Skeletal muscle satellite cell (primary cell): ENCODE data around the gene COX20. TPM values are rescaled to one million over a fixed set of nuclear protein-coding genes. Genes with fewer than 3 reads are reported as not detected.
"Not testable (repeated sequence)": the region's sequence is repeated elsewhere in the genome, so short reads cannot be mapped to it uniquely, and the experiment has no call there.

ENCODE experiments used
- H3K27me3 ChIP-seq: 2 replicates; pipeline ENCODE4 v1.7.0; 2013; ENCODE audit warnings: low read length; ENCODE audit not compliant: control insufficient read depth, insufficient read depth
- H3K36me3 ChIP-seq: 2 replicates; pipeline ENCODE4 v1.7.0; 2013; ENCODE audit warnings: mild to moderate bottlenecking, control low read depth, low read length; ENCODE audit not compliant: insufficient read depth
- H3K4me1 ChIP-seq: 2 replicates; pipeline ENCODE4 v1.7.0; 2013; ENCODE audit warnings: low read length; ENCODE audit not compliant: control insufficient read depth, insufficient read depth
- H3K4me2 ChIP-seq: 2 replicates; pipeline ENCODE4 v1.7.0; 2013; ENCODE audit warnings: mild to moderate bottlenecking, low read length
- H3K4me3 ChIP-seq: 2 replicates; pipeline ENCODE4 v1.7.0; 2013; ENCODE audit warnings: low read length
- H3K9ac ChIP-seq: 2 replicates; pipeline ENCODE4 v1.7.0; 2013; ENCODE audit warnings: mild to moderate bottlenecking, low read depth, low read length, moderate library complexity
- H3K9me3 ChIP-seq: replicated peaks from 2 replicates; pipeline ENCODE4 v1.7.0; 2013; ENCODE audit warnings: mild to moderate bottlenecking, control low read depth, low read length
- total RNA-seq: library from RNA; depleted of rRNA; stranded (reverse); fragments of >200 nt; gene quantifications from 2 replicates; pipeline ENCODE4 v1.2.3, GENCODE V29; 2012; rRNA removed

The COX20 gene, protein sequence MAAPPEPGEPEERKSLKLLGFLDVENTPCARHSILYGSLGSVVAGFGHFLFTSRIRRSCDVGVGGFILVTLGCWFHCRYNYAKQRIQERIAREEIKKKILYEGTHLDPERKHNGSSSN
- 31.4 and 41.9 TPM in 2 replicates for total RNA-seq

DNA sequence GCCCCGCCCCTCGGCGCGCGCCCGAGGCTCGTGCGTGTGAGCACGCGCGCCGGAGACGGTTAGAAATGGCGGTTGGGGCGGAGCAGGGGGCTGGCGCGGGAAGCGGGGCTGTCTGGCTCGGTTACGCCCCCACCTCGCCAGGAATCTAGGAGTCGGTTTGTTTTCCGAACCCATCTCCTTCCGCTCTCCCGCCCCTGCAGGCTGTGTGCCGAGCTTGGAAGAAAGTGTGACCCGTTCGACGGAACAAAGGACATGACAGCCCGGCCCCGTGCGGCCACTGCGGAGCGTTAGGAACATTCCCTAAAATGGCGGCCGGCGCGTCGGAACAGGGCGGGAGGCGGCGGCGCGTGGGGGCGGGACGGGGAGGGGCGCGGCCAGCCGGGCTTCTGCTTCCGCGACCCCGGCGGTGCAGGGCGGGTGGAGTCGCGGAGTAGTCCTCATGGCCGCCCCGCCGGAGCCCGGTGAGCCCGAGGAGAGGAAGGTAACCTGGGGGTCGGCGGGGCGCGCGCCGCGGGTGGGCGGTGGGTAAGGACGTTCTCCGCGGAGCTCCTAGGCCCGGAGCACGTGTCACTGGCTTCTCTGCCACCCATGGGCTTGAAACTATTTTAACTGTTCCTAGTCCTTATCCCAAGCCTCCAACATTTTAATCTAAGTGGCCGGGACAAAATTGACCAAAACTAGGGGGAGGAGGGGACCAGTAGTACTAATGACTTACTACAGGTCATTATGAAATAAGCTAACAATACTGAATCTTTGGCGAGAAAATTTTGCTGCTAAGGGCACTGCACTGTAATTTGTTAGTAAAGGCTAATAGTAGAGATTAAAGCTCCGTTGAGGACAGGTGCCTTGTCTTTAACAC is at the start of gene COX20:
Gene COX20 (plus strand): TSS at position 383 of the 859 bp plus-strand sequence. CDS start 57 bp downstream, at position 440.
- Histone ChIP-seq H3K4me1 (peaks cover 38% of the 10 kb centered on the region), H3K36me3 (peaks cover 24% of the 10 kb centered on the region), H3K9me3 (no peaks in the 10 kb centered on the region), H3K4me3 (peak within 1 kb of the TSS; percentile 91), H3K27me3 (no peaks in the 10 kb centered on the region), H3K4me2 (peak within 1 kb of the TSS; percentile 87), H3K9ac (peak within 1 kb of the TSS; percentile 97)

DNA sequence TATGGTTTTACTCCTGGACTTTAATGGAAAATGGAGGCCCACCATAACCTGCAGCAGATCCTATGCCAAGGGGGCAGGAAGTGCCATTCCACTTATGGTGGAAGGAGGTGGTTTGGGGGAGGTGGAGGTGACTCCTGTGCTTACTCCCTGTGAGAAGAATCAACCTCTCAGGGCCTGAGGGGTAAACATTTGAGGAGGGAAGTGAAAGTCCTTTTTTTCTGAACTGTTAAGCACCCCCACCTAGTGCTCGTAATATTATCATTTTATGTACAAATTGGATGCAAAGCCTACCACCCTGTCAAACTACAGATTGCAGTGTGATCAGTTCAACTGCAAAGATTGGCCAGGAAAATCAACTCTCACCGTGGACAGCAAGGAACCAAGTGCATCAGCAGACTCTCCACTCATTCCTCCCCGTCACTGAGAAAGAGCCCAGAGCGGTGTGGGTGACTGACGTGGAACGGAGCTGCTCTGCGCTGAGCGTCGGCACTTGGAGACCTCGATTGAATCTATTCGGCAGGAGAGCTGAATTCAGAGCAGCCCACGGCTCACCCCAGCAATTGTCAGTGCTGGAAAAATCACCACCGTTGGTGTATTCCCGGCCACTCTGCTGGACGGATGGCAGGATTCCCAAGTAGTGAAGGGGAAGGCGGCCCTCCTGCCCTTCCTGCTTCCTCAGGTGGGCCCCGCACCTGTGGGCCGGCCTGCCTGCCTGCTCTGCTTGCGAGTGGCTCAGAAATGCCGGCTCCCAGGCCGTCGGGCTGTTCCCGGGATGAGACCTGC is 46.8 kb upstream of the COX20 start:
- Histone ChIP-seq H3K4me2 (no peak overlapping the region), H3K36me3 (no peaks in the 10 kb centered on the region), H3K4me1 (peaks cover 3% of the 10 kb centered on the region), H3K9ac (no peak overlapping the region), H3K4me3 (no peak overlapping the region), H3K9me3 (no peaks in the 10 kb centered on the region), H3K27me3 (no peaks in the 10 kb centered on the region)

DNA sequence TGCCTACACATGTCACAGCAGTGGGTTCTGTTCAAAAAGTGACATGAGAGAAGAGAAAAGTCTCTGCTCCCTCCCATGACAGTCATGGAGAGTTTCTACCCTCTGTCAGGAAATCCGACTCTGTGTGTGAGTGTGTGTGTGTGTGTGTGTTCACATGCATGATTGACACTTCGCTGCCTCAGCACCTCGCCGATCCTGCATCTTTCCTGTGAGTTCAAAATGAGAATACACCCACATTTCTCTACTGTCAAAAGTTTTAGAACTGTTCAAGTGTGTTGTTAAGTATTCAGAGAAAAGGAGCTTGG is 46.2 kb upstream of the COX20 start:
- Histone ChIP-seq H3K36me3 (no peaks in the 10 kb centered on the region), H3K4me2 (no peak overlapping the region), H3K4me1 (peaks cover 3% of the 10 kb centered on the region), H3K9me3 (no peaks in the 10 kb centered on the region), H3K27me3 (no peaks in the 10 kb centered on the region), H3K4me3 (no peak overlapping the region), H3K9ac (no peak overlapping the region)

DNA sequence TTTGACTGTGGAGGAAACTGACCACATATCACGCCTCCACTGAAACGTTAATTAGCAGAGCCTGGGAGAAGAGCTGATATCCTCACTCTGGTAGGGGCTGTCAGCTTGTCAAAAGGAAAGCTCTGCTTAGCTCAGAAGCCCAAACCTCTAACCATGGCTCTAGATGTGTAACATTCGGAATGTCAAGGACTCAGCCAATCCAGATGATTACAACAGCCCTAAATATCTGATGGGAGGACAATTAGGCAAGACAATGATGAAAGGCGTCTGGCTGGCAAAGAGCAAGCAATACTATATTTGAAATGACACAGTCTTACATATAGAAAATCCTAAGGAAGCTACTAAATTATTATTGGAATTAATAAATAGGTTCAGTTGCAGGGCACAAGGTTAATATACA is 45.7 kb upstream of the COX20 start:
- Histone ChIP-seq H3K4me1 (peaks cover 3% of the 10 kb centered on the region), H3K36me3 (no peaks in the 10 kb centered on the region), H3K27me3 (no peaks in the 10 kb centered on the region), H3K4me3 (no peak overlapping the region), H3K9me3 (no peaks in the 10 kb centered on the region), H3K4me2 (no peak overlapping the region), H3K9ac (no peak overlapping the region)

DNA sequence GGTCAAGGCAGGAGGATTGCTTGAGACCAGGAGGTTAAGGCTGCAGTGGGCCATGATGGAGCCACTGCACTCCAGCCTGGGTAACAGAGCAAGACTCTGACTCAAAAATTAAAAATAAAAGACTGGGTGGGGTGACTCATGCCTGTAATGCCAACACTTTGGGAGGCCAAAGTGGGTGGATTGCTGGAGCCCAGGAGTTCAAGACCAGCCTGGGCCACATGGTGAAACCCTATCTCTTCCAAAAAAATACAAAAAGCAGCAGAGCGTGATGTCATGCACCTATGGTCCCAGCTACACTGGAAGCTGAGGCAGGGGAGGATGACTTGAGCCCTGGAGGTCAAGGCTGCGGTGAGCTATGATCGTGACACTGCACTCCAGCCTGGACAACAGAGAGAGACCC is 44.4 kb upstream of the COX20 start:
- Histone ChIP-seq H3K27me3 (no peaks in the 10 kb centered on the region), H3K4me1 (peaks cover 3% of the 10 kb centered on the region), H3K9ac (no peak overlapping the region), H3K36me3 (no peaks in the 10 kb centered on the region), H3K4me3 (no peak overlapping the region), H3K9me3 (no peaks in the 10 kb centered on the region), H3K4me2 (no peak overlapping the region)

DNA sequence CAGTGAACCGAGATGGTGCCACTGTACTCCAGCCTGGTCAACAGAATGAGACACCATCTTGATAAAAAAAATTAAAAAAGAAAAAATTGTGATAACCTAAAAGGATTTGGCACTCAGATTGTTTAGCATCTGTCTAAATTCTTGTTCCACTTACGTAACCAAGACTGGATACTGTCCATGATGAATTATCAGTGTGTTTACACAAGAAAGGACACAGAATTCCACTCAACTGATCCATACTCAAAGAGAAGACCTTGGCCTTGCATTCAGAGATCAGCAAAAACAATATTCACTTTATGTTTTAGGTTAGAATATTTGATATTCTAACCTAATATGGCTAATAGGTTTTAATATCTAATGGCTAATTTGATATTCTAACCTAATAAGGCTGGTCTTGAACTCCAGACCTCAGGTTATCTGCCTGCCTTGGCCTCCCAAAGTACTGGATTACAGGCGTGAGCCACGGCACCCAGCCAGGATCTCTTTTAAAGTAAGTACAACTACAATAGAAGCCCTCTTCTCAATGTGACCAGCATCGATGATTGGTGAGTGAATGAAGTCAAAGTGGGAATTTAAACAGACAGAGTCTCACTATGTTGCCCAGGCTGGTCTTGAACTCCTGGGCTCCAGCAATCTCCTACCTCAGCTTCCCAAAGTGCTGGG is 43.1 kb upstream of the COX20 start:
- H3K36me3 ChIP-seq = no peaks in the 10 kb centered on the region
- no peaks in the 10 kb centered on the region for H3K27me3 ChIP-seq
- no peaks in the 10 kb centered on the region for H3K9me3 ChIP-seq
- H3K9ac ChIP-seq = no peak overlapping the region
- peaks cover 3% of the 10 kb centered on the region for H3K4me1 ChIP-seq
- peak overlapping the region; percentile 2 for H3K4me2 ChIP-seq
- H3K4me3 ChIP-seq = no peak overlapping the region

DNA sequence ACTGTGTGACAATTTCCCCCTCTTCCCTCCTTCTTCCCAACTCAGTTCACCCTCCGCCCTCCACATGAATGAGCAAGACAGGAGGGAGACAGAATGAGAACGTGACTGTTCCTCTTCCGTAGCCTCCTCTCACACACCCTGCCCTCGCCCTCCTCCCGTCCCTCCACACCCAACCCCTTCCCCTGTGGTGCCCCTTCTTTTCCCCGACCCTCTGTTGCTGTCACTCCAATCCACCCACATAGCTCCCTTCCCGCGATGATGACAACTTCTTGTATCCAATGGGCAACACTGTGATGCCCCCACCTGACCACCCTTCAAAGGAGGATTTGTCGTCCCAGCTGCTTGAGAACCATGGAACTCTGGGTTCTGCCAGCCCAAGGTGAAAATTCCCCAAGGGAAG is 41.4 kb upstream of the COX20 start:
- Histone ChIP-seq H3K4me3 (no peak overlapping the region), H3K4me2 (no peak overlapping the region), H3K27me3 (no peaks in the 10 kb centered on the region), H3K9ac (no peak overlapping the region), H3K36me3 (no peaks in the 10 kb centered on the region), H3K4me1 (peaks cover 3% of the 10 kb centered on the region), H3K9me3 (no peaks in the 10 kb centered on the region)

DNA sequence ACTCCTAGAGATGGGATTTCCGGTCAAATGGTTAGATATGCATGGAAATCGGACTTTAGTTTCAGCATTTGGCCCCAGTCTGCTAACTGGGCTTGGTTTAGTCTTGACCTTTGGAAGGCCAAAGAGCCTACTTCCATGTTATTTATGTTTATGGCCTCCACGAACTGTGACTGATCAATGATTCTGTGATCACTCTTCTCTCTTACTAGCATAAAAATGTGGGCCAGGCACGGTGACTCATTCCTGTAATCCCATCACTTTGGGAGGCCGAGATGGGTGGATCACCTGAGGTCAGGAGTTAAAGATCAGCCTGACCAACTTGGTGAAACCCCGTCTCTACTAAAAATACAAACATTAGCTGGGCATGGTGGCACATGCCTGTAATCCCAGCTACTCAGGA is 40.9 kb upstream of the COX20 start:
- H3K27me3 ChIP-seq, H3K4me2 ChIP-seq, H3K9me3 ChIP-seq, H3K4me3 ChIP-seq, H3K9ac ChIP-seq, H3K36me3 ChIP-seq, H3K4me1 ChIP-seq: not testable (repeated sequence)

DNA sequence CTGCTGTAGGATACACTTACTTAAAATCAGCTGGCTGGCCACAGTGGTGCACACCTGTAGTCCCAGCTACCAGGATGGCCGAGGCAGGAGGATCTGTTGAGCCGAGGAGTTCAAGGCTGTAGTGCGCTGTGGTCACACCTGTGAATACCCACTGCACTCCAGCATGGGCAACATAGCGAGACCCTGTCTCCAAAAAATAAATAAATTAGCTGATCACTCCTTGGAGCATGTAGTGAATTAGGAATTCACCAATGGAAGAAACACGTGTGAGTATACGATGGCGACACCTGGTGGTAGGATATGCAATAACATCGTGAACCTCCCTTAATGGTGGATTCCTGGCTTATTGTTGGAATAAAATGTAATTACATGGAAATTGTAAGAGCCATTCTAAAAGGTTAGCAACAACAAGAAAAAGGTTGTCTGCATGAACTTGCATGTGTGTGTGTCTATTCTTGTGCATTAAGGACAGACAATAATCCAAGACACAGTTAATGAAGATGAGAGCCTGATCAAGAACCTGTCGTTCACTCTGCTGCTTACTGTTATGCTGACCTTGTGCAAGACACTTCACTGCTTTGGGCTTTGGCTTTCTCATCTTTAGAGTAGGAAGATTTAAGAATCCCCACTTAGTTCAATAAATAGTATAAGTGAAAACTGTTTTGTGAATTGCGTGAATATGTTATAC is 38.6 kb upstream of the COX20 start:
- H3K9me3 ChIP-seq = no peaks in the 10 kb centered on the region
- no peaks in the 10 kb centered on the region for H3K27me3 ChIP-seq
- H3K4me2 ChIP-seq = no peak overlapping the region
- H3K36me3 ChIP-seq = no peaks in the 10 kb centered on the region
- peaks cover 3% of the 10 kb centered on the region for H3K4me1 ChIP-seq
- H3K9ac ChIP-seq = no peak overlapping the region
- no peak overlapping the region for H3K4me3 ChIP-seq

DNA sequence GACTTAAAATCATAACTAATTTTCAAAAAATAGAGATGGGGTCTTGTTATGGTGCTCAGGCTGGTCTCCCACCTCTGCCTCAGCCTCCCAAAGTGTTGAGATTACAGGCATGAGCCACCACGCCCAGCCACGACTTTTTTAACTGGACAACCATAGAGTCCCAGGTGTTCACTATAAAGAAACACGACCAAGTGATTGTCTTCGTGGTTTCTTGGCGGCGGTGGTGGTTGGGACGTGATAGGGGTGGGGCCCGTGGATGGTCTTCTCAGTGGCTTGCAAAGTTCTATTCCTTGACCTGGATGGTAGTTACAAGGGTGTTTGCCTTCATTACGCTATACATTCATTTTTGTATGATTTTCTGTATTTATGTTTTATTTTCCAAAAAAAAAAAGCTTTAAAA is 34.6 kb upstream of the COX20 start:
- Histone ChIP-seq H3K36me3 (no peaks in the 10 kb centered on the region), H3K9ac (no peak overlapping the region), H3K4me1 (no peaks in the 10 kb centered on the region)

DNA sequence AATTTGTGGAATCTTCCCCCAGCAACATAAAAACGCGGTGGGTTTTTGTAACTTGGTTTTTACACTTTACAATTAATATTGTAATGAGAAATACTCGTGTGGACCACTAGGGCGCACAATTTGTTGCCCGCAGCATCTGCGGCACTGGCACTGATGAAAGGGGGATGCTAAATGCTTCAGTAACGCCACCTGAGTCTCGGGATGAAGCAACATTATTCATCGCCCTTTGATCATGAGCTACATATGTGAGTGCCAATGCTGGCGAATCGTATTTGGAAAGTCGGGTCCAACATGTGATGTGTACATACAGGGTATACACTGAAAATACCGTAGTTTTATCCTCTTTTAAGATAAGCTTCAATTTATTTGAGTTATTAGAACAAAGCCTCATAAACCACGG is 34.2 kb upstream of the COX20 start:
- H3K4me3 ChIP-seq = no peak overlapping the region
- H3K9me3 ChIP-seq = no peaks in the 10 kb centered on the region
- H3K4me1 ChIP-seq = no peaks in the 10 kb centered on the region
- no peak overlapping the region for H3K9ac ChIP-seq
- H3K4me2 ChIP-seq = no peak overlapping the region
- no peaks in the 10 kb centered on the region for H3K27me3 ChIP-seq
- H3K36me3 ChIP-seq = no peaks in the 10 kb centered on the region

More for the DNA sequence above, 34.6 kb upstream of the COX20 start:
- H3K4me2 ChIP-seq = no peak overlapping the region
- no peak overlapping the region for H3K4me3 ChIP-seq
- H3K27me3 ChIP-seq = no peaks in the 10 kb centered on the region
- H3K9me3 ChIP-seq = no peaks in the 10 kb centered on the region
